Activated CD4-positive, alpha-beta memory T cell treated with anti-CD3 and anti-CD28 coated beads for 36 hours (primary cell): ENCODE measurements around the gene METTL13. TPM values are rescaled to one million over a fixed set of nuclear protein-coding genes. Genes with fewer than 3 reads are reported as not detected.
A peak's percentile ranks its signal among the peaks of the same experiment; 100 is the strongest.

Experiments
- CTCF ChIA-PET: fragments of 350-600 bp; sonication (Branson Sonifier 250); formaldehyde crosslinking; loops from one replicate; lab custom pipeline; 2021; ENCODE audit warnings: antibody characterized with exemption, inconsistent platforms; lab: Charles Lee
- POLR2A ChIA-PET: fragments of 350-600 bp; sonication (Branson Sonifier 250); formaldehyde crosslinking; loops from one replicate; lab custom pipeline; 2021; ENCODE audit warnings: antibody characterized with exemption; lab: Charles Lee
- DNase-seq: peaks from one replicate; pipeline ENCODE4 v3.0.0-alpha.2; 2020
- H3K27ac Mint-ChIP-seq: one replicate; pipeline ENCODE4 v1.8.0; 2021; ENCODE audit warnings: mixed read lengths
- H3K27me3 Mint-ChIP-seq: one replicate; pipeline ENCODE4 v1.8.0; 2021; ENCODE audit warnings: mixed read lengths
- H3K36me3 Mint-ChIP-seq: one replicate; pipeline ENCODE4 v1.8.0; 2021; ENCODE audit warnings: mixed read lengths
- H3K4me1 Mint-ChIP-seq: one replicate; pipeline ENCODE4 v1.8.0; 2021; ENCODE audit warnings: low read depth, mixed read lengths
- H3K4me3 Mint-ChIP-seq: one replicate; pipeline ENCODE4 v1.8.0; 2021; ENCODE audit warnings: mild to moderate bottlenecking, mixed read lengths
- H3K9me3 Mint-ChIP-seq: one replicate; pipeline ENCODE4 v1.8.0; 2021; ENCODE audit warnings: mixed read lengths
- intact Hi-C: fragments of 100-400 bp; cut with micrococcal nuclease; formaldehyde crosslinking; loops from one replicate; pipeline ENCODE4 v1.15.1; 2023
- total RNA-seq, 2 experiments: library from RNA; stranded (reverse); gene quantifications; one replicate each; pipeline ENCODE4 v1.2.3, GENCODE V29; 2021

Gene METTL13
- 10 to 100 TPM; 45.6 to 49.8 TPM for total RNA-seq

- CTCF ChIA-PET = interaction anchor here (1.1 to 1.7 kb wide), 4 partner anchors 19 to 204 kb away, joined by 3 to 5 read pairs (median 4); no protein-coding TSS in a partner anchor
Observed at GRCh38 chr1:171781176-171781875, at the start of gene METTL13. Gene METTL13 (plus strand): TSS chr1:171781660. CDS start chr1:171781968, 308 bp downstream.

GRCh38 chr1:171736196-171736595, 45.3 kb upstream of the METTL13 start:
- peaks cover 42% of the 10 kb centered on the region for H3K4me1 Mint-ChIP-seq
- no peak overlapping the region for H3K27ac Mint-ChIP-seq
- intact Hi-C loops = no loop called here
- no peak for DNase-seq
- ChIA-PET CTCF (no interaction called here), POLR2A (no interaction called here)
- H3K9me3 Mint-ChIP-seq = no peaks in the 10 kb centered on the region
- peaks cover 20% of the 10 kb centered on the region for H3K36me3 Mint-ChIP-seq
- no peak overlapping the region for H3K4me3 Mint-ChIP-seq
- H3K27me3 Mint-ChIP-seq = no peaks in the 10 kb centered on the region

More at GRCh38 chr1:171781176-171781875, at the start of gene METTL13:
- H3K4me1 Mint-ChIP-seq = peaks cover 59% of the 10 kb centered on the region
- peak within 1 kb of the TSS; percentile 96 for H3K4me3 Mint-ChIP-seq
- no peaks in the 10 kb centered on the region for H3K9me3 Mint-ChIP-seq
- intact Hi-C loops = loop anchor here (1.0 to 10.0 kb wide), 9 partner anchors 13 to 916 kb away; partner anchors contain the start of genes DNM3, PIGC and VAMP4
- peak; percentile 99 for DNase-seq
- no peaks in the 10 kb centered on the region for H3K27me3 Mint-ChIP-seq
- POLR2A ChIA-PET = interaction anchor here (0.6 to 1.7 kb wide), 3 partner anchors 13 to 51 kb away, joined by 3 to 9 read pairs (median 3); partner anchors contain the start of gene VAMP4
- peaks cover 28% of the 10 kb centered on the region for H3K36me3 Mint-ChIP-seq
- H3K27ac Mint-ChIP-seq = peak within 1 kb of the TSS; percentile 94

- Mint-ChIP-seq H3K4me3 (no peak overlapping the region), H3K36me3 (peaks cover 16% of the 10 kb centered on the region), H3K27me3 (no peaks in the 10 kb centered on the region), H3K27ac (peak overlapping the region; percentile 85), H3K4me1 (peaks cover 49% of the 10 kb centered on the region), H3K9me3 (no peaks in the 10 kb centered on the region)
- CTCF ChIA-PET = interaction anchor here (0.8 to 1.5 kb wide), 3 partner anchors 63 to 253 kb away, joined by 3 to 9 read pairs (median 3); partner anchors contain the start of gene PRRC2C
- no peak for DNase-seq
- POLR2A ChIA-PET = no interaction called here
- intact Hi-C loops = no loop called here
Observed at GRCh38 chr1:171738911-171739310, 42.5 kb upstream of the METTL13 start.

- H3K27ac Mint-ChIP-seq = peak overlapping the region; percentile 85
- intact Hi-C loops = loop anchor here (5.0 to 10.0 kb wide), 5 partner anchors 103 to 1945 kb away; partner anchors contain the start of genes DNM3, METTL18, SCYL3 and SUCO
- POLR2A ChIA-PET = interaction anchor here (0.6 kb wide), 1 partner anchor 10 kb away, joined by 3 read pairs; no protein-coding TSS in a partner anchor
- no peak for DNase-seq
- H3K36me3 Mint-ChIP-seq = peaks cover 13% of the 10 kb centered on the region
- CTCF ChIA-PET = interaction anchor here (0.7 to 1.5 kb wide), 5 partner anchors 35 to 247 kb away, joined by 3 to 9 read pairs (median 3); no protein-coding TSS in a partner anchor
- H3K9me3 Mint-ChIP-seq = no peaks in the 10 kb centered on the region
- peak overlapping the region; percentile 99 for H3K4me3 Mint-ChIP-seq
- H3K4me1 Mint-ChIP-seq = peaks cover 50% of the 10 kb centered on the region
- H3K27me3 Mint-ChIP-seq = no peaks in the 10 kb centered on the region
Observed at GRCh38 chr1:171739656-171740055, 41.8 kb upstream of the METTL13 start.

- H3K4me1 Mint-ChIP-seq = peaks cover 48% of the 10 kb centered on the region
- H3K9me3 Mint-ChIP-seq = no peaks in the 10 kb centered on the region
- H3K27ac Mint-ChIP-seq = peak overlapping the region; percentile 85
- peak overlapping the region; percentile 99 for H3K4me3 Mint-ChIP-seq
- ChIA-PET CTCF (interaction anchor here (1.5 kb wide), 1 partner anchor 96 kb away, joined by 6 read pairs; no protein-coding TSS in a partner anchor), POLR2A (interaction anchor here (2.2 kb wide), 1 partner anchor 255 kb away, joined by 9 read pairs; the partner anchor contains the start of gene PRRC2C)
- intact Hi-C loops = loop anchor here (5.0 to 10.0 kb wide), 5 partner anchors 102 to 1946 kb away; partner anchors contain the start of genes DNM3, METTL18, SCYL3 and SUCO
- no peak for DNase-seq
- no peaks in the 10 kb centered on the region for H3K27me3 Mint-ChIP-seq
- peaks cover 13% of the 10 kb centered on the region for H3K36me3 Mint-ChIP-seq
Observed at GRCh38 chr1:171740356-171740863, 41.0 kb upstream of the METTL13 start.

- Mint-ChIP-seq H3K36me3 (peaks cover 10% of the 10 kb centered on the region), H3K9me3 (no peaks in the 10 kb centered on the region), H3K27ac (peak overlapping the region; percentile 100), H3K4me1 (peaks cover 48% of the 10 kb centered on the region), H3K4me3 (peak overlapping the region; percentile 99), H3K27me3 (no peaks in the 10 kb centered on the region)
- intact Hi-C loops = loop anchor here (1.0 to 10.0 kb wide), 7 partner anchors 86 to 1946 kb away; partner anchors contain the start of genes DNM3, METTL18, PRRC2C and SCYL3
- ChIA-PET POLR2A (interaction anchor here (1.0 to 3.1 kb wide), 4 partner anchors 40 to 255 kb away, joined by 3 to 9 read pairs (median 6); partner anchors contain the start of genes METTL13 and PRRC2C), CTCF (interaction anchor here (1.0 to 3.0 kb wide), 5 partner anchors 23 to 256 kb away, joined by 3 to 8 read pairs (median 6); partner anchors contain the start of gene PRRC2C)
- peak; percentile 70 for DNase-seq
Observed at GRCh38 chr1:171740987-171741871, 40.2 kb upstream of the METTL13 start.

GRCh38 chr1:171741872-171742576, 39.4 kb upstream of the METTL13 start, which contains the start of gene VAMP4:
Gene VAMP4 (minus strand): TSS chr1:171742065. CDS start chr1:171738414, 3,651 bp downstream.
- intact Hi-C loops = loop anchor here (1.0 to 10.0 kb wide), 8 partner anchors 39 to 1947 kb away; partner anchors contain the start of genes DNM3, METTL13, METTL18 and PRRC2C
- peaks cover 4% of the 10 kb centered on the region for H3K36me3 Mint-ChIP-seq
- CTCF ChIA-PET = interaction anchor here (1.0 to 3.0 kb wide), 6 partner anchors 23 to 986 kb away, joined by 3 to 8 read pairs (median 5); partner anchors contain the start of gene PRRC2C
- H3K27ac Mint-ChIP-seq = peak within 1 kb of the TSS; percentile 100
- peaks cover 47% of the 10 kb centered on the region for H3K4me1 Mint-ChIP-seq
- DNase-seq = peak; percentile 92
- H3K27me3 Mint-ChIP-seq = no peaks in the 10 kb centered on the region
- no peaks in the 10 kb centered on the region for H3K9me3 Mint-ChIP-seq
- peak within 1 kb of the TSS; percentile 99 for H3K4me3 Mint-ChIP-seq
- POLR2A ChIA-PET = interaction anchor here (1.0 to 3.1 kb wide), 7 partner anchors 35 to 256 kb away, joined by 3 to 11 read pairs (median 3); partner anchors contain the start of genes METTL13 and PRRC2C

- H3K9me3 Mint-ChIP-seq = no peaks in the 10 kb centered on the region
- ChIA-PET POLR2A (interaction anchor here (0.9 to 3.1 kb wide), 7 partner anchors 34 to 257 kb away, joined by 3 to 11 read pairs (median 3); partner anchors contain the start of genes DNM3, METTL13 and PRRC2C), CTCF (interaction anchor here (1.1 to 3.0 kb wide), 7 partner anchors 10 to 985 kb away, joined by 3 to 8 read pairs (median 4); partner anchors contain the start of gene PRRC2C)
- peak overlapping the region; percentile 99 for H3K4me3 Mint-ChIP-seq
- peak; percentile 44 for DNase-seq
- H3K27ac Mint-ChIP-seq = peak overlapping the region; percentile 100
- peaks cover 3% of the 10 kb centered on the region for H3K36me3 Mint-ChIP-seq
- peaks cover 46% of the 10 kb centered on the region for H3K4me1 Mint-ChIP-seq
- intact Hi-C loops = loop anchor here (1.0 to 10.0 kb wide), 6 partner anchors 39 to 1948 kb away; partner anchors contain the start of genes DNM3, METTL13, METTL18 and SCYL3
- no peaks in the 10 kb centered on the region for H3K27me3 Mint-ChIP-seq
Observed at GRCh38 chr1:171742577-171742922, 38.9 kb upstream of the METTL13 start.

GRCh38 chr1:171743081-171743870, 38.2 kb upstream of the METTL13 start:
- POLR2A ChIA-PET = interaction anchor here (0.6 to 3.1 kb wide), 7 partner anchors 34 to 527 kb away, joined by 3 to 11 read pairs (median 3); partner anchors contain the start of genes DNM3 and METTL13
- intact Hi-C loops = loop anchor here (5.0 to 10.0 kb wide), 5 partner anchors 99 to 1948 kb away; partner anchors contain the start of genes DNM3, METTL18, SCYL3 and SUCO
- peaks cover 1% of the 10 kb centered on the region for H3K36me3 Mint-ChIP-seq

More at GRCh38 chr1:171743081-171743870, 38.2 kb upstream of the METTL13 start:
- CTCF ChIA-PET = interaction anchor here (0.6 to 3.0 kb wide), 13 partner anchors 10 to 984 kb away, joined by 3 to 8 read pairs (median 4); partner anchors contain the start of genes FMO4 and PRRC2C
- Mint-ChIP-seq H3K4me1 (peaks cover 45% of the 10 kb centered on the region), H3K9me3 (no peaks in the 10 kb centered on the region), H3K27ac (peak overlapping the region; percentile 100), H3K4me3 (peak overlapping the region; percentile 99), H3K27me3 (no peaks in the 10 kb centered on the region)
- peak; percentile 23 for DNase-seq
